HG03103 (cell line): ENCODE data around the gene CENPP.
"Not testable (repeated sequence)": the region's sequence is repeated elsewhere in the genome, so short reads cannot be mapped to it uniquely, and the experiment has no call there.

Experiments used
- ATAC-seq: cut with Tn5 transposase; IDR thresholded peaks from one replicate; pipeline ENCODE4 v1.9.1; 2021; ENCODE audit warnings: low read depth; ENCODE audit not compliant: unreplicated experiment

The CENPP gene

GRCh38 chr9:92608909-92609445, 283.2 kb downstream of the CENPP start:
- no peak for ATAC-seq

DNA sequence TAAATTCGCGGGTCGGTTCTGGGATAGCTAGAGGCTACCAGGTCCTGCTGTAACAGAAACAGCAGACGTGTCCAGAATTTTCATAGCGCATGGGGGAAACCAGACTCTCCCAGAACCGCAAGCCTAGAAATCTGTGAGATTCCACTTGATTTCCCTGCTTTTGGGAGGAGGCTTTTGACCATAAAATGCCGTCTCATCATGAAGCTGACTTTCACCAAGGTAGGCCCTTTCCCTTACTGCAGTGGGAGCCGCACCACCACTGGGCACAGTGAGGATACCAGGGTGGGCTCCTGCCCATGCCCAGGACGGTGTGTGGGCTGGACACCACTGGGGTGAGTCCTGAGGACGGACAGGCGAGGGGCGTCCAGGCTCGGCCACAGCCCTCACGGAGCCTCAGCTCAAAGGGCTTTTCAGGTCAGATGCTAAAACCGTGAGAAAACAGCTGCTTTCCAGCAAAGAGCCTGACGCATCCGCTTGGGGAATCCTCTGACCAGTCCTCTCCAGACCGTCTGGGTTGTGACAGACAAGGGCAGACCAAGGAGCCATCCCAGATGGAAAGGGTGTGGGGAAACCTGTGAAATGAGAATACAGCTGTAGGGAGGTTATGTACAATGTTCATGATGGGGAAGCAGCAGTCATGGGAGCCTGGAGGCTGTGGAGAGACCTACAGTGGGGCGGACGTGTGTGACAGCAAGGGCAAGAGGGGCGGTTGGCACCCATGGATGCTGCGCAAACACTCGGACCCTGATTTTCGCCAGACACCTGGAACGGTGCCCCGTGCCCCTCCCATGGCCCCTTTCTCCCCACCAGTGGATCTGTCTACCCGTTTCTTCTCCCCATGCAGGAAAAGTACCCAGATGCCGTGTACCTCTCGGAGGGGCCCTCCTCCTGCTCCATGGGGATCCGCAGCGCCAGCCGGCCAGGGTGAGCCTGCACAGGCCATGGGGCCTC, 285.0 kb downstream of the CENPP start:
- ATAC-seq: no peak

- ATAC-seq: no peak
These were observed 286.0 kb downstream of the CENPP start for GRCh38 chr9:92611621-92612285.

GRCh38 chr9:92612292-92612691, 286.5 kb downstream of the CENPP start:
- ATAC-seq: no peak

DNA sequence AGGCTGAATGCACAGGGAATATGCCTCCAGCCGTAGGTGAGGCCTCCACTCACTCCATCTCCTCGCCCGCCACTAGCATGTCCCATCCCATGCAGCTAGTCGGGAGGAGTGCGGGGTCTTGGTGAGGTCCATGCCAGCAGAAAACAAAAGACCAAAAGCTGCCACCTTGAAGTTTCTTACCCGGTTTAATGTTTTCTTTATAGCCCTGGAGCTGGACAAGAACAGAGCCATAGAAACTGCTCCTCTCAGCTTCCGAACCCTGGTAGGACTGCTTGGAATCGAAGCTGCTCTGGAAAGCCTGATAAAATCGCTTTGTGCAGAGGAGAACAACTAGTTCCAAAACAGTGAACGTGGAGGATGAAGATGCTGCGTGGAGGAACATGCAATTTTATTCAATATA, 287.1 kb downstream of the CENPP start:
- no peak for ATAC-seq

GRCh38 chr9:92613268-92614122, 287.7 kb downstream of the CENPP start:
- no peak for ATAC-seq

GRCh38 chr9:92614123-92614510, 288.4 kb downstream of the CENPP start:
- ATAC-seq: no peak

DNA sequence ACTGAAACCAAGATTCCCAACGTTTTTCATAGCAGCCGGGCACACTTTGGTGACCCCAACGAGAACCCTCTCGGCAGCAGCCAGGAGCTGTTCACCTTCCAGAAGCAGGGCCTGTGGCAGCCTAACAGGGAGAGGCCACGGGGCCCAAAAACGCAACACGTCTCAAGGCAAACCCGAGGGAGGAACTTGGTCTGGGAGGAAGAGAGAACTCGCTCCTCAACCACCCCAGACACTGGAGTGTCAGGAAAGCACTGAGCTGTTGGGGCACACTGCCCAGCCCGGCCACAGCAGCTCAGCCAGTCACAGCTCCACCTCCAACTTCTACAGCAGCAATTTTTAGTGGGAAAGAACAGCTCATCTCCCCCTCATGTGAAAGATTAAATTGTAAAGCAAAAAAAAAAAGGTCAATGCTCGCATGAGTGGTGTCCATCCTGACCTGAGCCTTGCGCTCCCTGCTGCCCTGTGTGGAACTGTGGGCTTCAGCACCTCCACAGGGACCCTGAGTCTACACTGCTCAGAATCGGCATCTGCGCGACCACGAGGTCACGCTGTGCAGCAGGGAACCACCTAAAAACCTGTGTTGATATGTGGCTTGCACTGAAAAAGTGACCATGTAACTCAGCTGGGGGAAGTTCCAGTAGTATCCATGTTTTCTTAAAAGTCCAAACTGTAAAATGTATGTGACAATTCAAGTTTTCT, 289.2 kb downstream of the CENPP start:
- no peak for ATAC-seq

DNA sequence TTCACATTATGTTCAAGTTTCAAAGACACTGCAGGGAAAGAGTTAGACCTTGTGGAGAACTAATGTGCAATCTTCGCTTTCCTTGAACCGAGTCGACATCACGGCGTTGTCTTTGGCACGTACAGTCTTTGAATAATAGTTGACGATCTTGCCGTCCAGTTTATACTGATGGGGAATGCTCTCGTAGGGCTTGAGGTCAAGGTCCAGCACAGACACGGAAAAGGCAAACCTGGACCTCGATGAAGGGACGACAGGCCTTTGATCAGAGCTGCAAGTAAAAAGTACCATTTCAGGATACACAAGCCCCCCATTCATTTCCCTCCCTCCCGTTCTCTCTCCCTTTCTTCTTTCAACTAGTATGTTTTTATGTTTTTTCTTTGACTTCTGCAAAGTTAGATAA, 290.0 kb downstream of the CENPP start:
- no peak for ATAC-seq

GRCh38 chr9:92616199-92616641, 290.5 kb downstream of the CENPP start:
- ATAC-seq: no peak

DNA sequence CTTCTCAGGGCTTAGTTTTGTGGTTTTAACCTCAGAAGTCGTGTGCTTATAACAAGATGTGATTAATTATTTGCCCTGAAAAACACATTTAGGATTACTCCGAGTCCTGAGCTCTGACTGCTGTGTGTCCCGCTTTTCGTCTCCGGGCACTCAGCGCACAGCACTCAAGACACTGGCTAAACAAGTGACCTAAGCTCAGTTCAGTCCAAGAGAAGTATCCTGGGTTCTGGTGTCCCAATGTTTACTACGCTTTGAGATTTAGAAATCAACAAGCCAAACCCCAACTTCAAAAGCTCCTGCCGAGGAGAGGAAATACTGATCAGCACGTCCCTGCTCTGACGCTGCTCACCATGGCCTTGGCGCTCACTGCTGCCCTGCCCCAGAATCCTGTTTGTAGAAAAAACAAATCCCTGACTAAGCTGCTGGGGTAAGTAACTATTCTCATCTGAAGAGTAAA, 290.9 kb downstream of the CENPP start:
- no peak for ATAC-seq

- ATAC-seq: no peak
These were observed 291.6 kb downstream of the CENPP start for GRCh38 chr9:92617195-92617813.

DNA sequence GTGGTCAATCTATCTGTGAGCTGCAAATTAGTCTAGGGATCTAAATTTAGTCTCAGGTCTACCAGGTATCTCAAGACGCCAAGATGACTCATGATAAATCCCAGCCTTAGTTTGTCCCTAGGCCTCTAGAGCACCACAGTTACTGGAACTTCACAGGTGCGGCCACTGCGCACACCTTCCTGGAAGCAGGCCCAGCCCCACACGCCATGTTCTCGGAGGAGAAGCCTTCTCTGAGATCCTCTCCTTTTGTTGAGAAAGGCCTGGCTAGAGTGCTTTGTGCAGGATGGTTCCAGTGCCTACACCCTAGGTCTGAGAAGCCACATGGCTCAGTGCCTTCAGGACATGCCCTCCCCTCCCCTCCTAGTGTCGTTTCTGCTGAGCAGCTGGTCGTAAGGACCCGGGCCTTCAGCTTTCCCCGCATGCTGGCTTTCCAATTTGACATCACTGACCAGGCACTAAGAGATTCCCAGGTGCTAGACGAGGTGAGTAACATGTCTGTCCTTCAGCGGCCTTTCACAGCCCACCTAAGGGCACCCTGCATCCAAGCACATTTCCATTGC, 292.3 kb downstream of the CENPP start:
- no peak for ATAC-seq

- ATAC-seq: no peak
These were observed 293.0 kb downstream of the CENPP start for GRCh38 chr9:92618633-92619225.

- no peak for ATAC-seq
These were observed 294.0 kb downstream of the CENPP start for GRCh38 chr9:92619601-92620300.

DNA sequence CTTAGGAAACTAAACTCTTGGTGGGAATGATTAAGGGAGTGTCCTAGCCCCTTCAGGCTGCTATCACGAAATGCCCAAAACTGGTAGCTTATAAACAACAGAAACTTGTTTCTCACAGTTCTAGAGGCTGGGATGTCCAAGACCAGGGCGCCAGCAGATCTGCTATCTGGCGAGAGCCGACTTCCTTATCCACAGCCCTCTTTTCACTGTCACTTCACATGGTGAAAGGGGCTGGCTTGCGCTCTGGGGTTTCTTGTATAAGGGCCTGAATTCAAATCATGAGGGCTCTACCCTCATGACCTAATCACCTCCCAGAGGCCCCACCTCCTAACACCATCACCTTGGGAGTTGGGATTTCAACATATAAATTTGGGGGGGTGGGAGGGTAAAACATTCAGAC, 295.1 kb downstream of the CENPP start:
- ATAC-seq: no peak

GRCh38 chr9:92623936-92624335, 298.2 kb downstream of the CENPP start:
- ATAC-seq: not testable (repeated sequence)

DNA sequence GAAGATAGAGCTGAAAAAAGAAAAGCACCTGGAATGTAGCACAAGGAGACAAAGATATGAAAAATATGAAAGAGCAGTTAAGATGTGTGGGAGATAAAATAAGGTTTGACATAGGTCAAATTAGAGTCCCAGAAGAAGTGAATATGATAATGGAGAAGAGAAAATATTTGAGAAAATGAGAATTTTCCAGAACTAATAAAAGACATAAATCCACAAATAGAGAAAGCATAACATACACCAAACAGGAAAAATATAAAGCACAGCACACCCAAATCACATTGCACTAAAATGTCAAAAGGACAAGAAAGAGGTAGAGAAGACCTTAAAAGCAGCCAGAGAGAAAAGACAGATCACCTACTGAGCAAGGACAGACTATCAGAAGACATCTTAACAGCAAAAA, 300.7 kb downstream of the CENPP start:
- ATAC-seq: no peak
